SW480 (cell line): ENCODE results near the gene FAM171A2.
"Not testable (repeated sequence)": the region's sequence is repeated elsewhere in the genome, so short reads cannot be mapped to it uniquely, and the experiment has no call there.

Source experiments
- DNase-seq: peaks from one replicate; pipeline ENCODE4 v3.0.0-alpha.2; 2016; ENCODE audit warnings: low spot score

The FAM171A2 gene

DNA sequence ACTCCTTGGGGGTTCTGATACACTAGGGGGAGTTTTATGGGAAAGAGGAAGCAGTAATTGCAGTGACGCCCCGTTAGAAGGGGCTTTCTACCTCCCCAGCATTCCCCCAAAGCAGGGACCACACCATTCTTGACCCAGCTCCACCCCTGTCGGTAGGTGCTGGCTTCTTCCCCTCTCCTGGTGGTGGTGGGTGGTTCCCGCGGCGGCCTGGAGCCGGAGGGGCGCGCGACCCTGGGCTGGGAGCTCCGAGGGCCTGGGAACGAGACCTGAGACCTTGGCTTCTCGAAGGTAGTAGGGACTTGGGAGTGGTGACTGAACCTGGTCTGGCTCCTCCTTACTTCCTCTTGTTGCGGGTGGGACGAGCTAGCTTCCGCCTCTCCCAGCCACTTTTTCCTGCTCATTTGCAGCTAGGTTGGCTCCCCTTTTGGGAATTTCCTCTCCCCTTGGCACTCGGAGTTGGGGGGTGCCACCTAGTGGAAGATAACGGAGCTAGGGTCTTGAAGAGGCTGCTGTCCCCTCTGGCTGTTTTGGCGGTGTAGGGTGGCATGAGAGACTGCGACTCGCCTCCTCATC, 18.1 kb downstream of the FAM171A2 start:
- peak; percentile 79 for DNase-seq

DNA sequence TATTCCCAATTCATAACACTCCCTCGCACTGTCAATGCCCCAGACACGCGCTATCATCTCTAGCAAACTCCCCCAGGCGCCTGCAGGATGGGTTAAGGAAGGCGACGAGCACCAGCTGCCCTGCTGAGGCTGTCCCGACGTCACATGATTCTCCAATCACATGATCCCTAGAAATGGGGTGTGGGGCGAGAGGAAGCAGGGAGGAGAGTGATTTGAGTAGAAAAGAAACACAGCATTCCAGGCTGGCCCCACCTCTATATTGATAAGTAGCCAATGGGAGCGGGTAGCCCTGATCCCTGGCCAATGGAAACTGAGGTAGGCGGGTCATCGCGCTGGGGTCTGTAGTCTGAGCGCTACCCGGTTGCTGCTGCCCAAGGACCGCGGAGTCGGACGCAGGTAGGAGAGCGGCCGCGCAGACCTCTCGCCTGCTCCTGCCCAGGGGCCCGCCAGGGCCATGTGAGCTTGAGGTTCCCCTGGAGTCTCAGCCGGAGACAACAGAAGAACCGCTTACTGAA, 18.7 kb downstream of the FAM171A2 start, which contains the start of gene GRN:
GRN (plus strand) TSS at position 364 of the 515 bp plus-strand sequence. CDS start 3,863 bp downstream, outside the sequence.
- DNase-seq, result peak; percentile 99

DNA sequence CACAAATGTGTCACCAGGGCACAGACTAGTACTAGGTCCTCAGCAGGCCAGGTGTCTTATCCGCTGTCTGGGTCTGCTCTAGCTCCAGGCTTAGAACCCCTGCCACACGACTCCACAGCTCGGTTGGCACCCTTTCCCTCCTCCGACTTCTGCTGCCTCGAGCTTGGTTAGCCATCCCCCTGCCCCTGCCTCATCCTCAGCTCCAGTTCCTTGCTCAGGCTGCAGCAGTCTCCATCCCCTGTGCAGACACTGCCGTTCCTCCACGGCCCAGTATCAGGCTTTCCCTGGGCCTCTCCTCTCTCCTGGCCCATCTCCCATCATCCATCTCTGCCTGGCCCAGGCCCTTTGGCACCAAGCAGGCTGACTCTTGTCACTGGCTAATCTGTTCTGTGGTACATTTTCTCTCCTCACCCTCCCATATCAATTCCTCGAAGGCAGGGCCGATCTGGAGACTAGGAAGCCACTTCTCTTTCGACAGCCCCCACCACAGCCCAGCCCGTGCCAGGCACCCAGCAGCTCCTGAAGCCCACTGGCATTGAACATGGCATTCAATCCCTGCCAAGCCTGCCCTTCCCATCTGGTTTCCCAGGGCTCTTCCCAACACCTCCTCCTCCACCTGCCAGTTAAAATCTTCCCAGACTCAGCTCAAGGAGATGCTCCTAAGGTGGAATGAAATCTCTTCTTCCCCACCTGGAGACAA, 20.0 kb downstream of the FAM171A2 start:
- DNase-seq, result no peak

DNA sequence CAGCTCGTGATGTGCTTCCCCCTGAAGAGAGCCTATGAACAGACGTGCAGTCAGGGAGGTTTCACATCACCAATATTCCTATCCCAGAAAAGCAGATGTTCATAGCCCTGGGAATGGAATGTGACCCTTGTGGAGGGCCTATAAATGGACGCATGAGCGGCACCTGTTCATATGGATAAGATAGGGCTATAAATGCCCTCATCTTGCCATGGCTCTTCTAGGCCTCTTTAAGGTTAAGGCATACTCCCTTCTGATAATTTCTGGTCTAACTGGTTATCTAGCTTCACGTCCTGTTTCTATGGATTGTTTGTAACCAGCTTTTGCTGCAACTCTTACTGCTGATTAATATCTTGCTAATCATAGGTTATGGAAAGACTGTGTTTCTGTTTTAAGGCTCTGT, 23.1 kb downstream of the FAM171A2 start:
- DNase-seq, result not testable (repeated sequence)

DNA sequence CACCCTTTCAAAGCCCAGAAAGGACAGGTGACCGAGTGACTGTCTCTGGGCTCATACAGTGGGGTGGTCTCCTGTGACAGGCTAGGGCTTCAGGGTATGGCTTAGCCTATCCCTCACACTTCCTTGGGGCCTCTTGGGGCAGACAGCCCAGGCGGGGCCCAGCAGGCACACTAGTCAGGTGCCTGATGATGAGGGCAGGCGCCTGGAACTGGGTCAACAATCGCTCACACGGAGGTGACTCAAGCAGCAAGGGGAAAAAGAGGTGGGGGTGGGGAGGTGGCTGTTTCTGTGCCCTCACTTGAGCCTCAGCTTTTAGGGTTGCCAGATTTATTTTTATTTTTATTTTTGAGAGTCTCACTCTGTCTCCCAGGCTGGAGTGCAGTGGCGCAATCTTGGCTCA, 25.0 kb downstream of the FAM171A2 start:
- no peak for DNase-seq

DNA sequence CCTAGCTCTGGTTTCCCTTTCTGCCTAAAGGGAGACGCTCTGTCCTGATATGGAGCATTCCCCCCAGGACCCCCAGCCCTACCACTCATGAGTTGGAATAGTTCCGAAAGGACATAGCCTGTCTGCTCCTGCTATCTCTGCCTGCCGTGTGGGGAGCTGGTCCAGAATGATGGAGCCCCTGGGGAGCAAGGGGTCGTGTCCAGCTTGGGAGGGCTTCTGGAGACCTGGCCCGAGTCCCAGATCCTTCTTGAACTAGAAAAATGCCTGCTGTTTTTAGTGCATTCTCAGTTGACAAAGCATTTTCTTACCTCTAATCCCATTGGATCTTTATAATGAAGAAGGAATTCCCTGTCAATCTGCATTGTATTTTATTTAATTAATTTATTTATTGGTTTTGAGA, 27.7 kb downstream of the FAM171A2 start:
- no peak for DNase-seq

DNA sequence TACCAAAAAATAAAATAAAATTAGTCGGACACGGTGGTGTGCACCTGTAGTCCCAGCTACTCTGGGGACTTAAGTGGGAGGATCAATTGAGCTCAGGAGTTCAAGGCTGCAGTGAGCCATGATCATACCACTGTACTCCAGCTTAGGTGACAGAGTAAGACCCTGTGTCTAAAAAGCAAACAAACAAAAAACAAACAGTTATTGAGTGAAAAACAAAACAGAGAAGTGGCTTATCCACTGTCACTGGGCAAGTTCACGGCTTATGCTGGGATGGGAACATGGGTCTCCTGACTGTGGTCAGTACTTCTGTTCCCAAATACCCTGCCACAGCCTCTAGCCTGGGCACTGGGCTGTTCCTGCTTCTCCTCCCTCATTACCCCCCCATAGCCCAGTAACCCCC, 28.1 kb downstream of the FAM171A2 start:
- no peak for DNase-seq

DNA sequence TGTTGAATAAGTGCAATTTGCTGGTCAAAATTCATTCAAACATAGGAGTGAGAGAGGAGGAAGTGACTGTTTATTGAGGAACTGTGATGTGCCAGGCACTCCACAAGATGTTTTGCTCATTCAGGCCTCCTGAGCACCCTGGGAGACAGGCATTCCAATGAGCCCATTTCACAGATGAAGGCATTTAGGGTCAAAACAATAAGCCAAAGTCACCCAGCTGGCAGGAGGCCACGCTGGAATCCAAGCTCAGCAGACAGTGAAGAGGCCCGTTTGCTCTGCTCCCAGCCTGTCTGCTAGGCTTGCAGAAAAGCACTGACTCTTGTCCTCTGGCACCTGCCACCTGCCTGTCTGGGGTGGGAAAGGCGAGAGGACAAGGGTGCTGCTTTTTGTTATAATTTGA, 28.9 kb downstream of the FAM171A2 start:
- no peak for DNase-seq

DNA sequence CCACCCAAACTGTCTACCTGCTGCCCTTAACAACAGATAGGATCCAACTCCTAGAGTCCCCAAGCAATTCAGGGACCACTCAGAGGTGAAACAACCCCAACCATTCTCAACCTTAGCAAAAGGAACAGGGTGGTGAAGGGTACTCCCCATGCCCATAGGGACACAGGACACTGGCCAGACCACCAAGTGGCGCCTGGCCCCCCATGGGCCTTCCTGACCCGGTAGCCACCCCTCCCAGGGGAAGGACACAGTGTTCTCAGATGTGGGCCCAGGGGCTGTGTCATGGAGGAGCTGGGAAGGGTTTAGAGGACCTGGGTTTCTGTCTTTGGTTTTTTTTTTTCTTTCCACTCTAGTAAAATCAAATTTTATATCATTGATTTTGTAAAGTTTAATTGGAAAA, 29.3 kb downstream of the FAM171A2 start:
- DNase-seq, result no peak

DNA sequence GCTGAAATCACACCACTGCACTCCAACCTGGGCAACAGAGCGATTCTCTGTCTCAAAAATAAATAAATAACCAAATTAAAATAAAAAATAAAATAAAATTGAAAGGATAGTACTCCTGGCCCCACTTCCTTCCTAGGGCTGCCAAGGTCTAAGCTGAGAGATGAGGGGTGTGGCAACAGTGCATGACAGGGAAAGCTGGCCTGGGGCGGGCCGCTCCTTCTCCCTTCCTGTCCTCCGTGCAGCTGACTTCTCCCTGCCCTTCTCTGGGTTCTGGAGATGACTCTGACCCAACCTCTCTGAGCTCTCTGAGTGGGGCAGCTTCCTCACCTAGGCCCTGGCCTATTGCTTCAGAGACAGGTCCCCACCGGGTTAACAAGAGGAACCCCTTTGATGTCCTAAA, 30.3 kb downstream of the FAM171A2 start:
- DNase-seq, result no peak

DNA sequence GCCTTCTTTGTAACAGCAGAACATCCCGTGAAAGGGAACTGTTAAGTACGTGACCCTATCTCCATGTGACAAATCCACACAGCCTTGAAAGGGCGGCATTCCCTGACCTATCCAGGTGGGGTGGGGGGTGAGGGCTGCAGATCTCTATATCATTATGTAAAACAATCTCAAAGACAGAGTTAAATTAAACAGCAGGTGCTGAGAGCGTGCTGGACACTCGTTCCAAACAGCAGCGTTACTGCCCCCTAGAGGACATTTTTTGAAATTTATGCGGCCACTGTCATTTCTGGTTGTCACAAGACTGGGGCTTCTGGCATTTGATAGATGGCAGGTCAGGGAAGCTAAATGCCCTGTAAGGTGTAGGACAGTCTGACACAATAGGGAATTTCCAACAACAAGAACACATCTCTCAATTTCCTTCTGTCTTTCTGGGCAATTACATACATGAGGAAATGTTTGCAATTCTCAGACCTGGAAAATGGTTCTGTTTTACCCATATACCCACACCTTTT, 32.3 kb downstream of the FAM171A2 start:
- peak; percentile 79 for DNase-seq

DNA sequence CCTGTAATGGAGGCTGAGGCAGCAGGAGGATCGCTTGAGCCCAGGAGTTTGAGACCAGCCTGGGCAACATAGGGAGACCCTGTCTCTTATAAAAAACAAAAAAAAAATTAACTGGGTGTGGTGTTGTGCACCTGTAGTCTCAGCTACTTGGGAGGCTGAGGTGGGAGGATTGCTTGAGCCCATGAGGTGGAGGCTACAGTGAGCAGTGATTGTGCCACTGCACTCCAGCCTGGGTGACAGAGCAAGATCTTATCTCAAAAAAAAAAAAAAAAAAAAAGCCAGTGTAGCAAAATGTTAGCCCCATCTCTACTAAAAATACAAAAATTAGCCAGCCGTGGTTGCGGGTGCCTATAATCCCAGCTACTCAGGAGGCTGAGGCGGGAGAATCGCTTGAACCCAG, 33.4 kb downstream of the FAM171A2 start:
- not testable (repeated sequence) for DNase-seq

DNA sequence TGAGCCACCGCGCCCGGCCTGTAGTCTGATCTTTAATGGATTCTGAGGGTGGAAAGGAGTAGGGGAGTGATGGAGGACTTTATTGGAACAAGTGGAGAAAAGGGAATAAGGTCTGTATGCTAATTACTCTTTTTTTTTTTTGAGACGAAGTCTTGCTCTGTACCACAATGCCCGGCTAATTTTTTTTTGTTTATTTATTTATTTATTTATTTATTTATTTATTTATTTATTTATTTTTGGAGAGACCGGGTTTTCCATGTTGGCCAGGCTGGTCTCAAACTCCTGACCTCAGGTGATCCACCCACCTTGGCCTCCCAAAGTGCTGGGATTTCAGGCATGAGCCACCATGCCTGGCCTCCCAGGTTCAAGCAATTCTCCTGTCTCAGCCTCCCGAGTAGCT, 34.1 kb downstream of the FAM171A2 start:
- not testable (repeated sequence) for DNase-seq

DNA sequence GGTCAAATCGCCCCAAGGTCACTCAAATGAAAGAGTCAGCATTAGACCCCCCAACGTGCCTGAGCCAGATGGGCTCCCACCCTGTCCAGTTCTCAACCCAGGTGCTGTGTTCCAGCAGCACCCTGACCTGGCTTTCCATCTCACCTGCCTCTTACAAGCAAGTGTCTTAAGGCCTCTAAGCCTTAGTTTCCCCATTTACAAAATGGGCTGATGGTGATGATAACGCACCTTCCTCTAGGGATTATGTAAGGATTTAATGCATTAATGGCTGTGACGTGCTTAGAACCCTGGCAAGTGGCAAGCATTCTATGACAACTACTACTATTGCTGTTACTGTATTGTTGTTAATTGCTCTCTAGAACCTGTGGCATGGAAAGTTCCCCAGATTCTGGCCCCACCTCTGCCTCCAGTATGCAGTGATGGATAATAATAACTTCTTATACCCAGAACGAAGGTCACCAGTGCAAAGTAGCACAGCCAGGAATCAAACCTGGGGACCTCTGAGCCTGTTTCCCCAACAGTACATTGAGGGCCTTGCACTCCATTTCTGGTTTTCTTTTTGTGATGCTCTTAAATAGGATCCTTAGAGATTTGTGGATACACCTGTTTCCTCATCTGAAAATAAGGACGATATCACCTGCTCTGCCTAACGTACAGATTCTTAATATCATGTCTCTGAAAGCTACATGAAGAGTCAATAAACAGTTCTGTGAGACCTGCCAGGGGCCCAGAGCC, 35.8 kb downstream of the FAM171A2 start:
- no peak for DNase-seq

DNA sequence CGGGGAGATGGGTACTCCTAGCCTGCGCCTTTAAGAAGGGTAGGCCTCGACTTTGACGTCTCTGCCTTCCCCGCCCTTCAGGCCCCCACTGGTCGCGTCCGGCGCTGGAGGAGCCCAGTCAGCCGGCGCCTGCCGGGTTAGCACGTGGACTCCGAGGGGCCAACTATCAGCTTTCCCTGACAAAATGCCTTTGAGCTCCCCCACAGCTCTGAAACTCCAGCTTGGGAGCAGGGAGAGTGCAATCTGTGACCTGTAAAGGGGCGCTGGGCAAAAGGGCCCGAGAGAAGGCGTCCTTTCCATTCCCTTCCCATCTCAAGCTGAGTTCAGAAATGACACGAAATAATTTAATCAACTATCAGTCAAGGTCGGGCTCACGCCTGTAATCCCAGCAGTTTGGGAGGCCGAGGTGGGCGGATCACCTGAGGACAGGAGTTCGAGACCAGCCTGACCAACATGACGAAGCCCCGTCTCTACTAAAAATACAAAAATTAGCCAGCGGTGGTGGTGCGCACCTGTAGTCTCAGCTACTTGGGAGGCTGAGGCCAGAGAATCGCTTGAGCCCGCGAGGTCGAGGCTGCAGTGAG, 36.7 kb downstream of the FAM171A2 start:
- peak; percentile 97 for DNase-seq

DNA sequence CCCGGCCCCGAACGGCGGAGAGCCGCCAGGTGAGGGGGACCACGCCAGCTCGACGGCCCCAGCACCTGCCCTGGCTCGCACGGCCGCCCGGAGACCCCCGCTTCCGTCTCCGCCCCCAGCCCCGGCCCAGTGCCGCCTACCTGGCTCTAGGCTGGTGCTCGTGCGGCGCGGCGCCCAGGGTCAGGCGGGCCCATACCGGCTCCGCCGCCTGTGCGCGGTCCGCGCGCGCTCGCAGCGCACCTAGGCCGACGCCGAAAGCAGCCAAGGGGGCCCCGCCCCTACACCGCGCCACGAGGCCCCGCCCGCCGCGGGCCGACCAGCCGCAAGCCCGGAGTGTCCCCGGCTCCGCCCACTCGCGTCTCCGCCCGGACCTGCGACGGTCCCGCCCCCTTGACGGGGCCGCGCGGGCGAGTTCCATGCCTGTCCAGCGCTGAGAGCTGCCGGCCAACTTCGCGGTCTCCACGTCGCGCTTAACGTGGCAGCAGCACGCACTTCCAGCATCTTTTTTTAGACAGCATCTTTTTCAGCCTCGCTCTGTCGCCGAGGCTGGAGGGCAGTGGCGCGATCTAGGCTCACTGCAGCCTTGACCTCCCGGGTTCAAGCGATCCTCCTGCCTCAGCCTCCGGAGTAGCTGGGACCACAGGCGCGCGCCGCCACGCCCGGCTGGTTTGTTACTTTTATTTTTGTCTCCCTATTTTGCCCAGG, 38.9 kb downstream of the FAM171A2 start, which contains the start of gene SLC25A39:
SLC25A39 (minus strand) TSS at position 253 of the 705 bp plus-strand sequence. CDS start 1,261 bp downstream, outside the sequence.
- peak; percentile 88 for DNase-seq

DNA sequence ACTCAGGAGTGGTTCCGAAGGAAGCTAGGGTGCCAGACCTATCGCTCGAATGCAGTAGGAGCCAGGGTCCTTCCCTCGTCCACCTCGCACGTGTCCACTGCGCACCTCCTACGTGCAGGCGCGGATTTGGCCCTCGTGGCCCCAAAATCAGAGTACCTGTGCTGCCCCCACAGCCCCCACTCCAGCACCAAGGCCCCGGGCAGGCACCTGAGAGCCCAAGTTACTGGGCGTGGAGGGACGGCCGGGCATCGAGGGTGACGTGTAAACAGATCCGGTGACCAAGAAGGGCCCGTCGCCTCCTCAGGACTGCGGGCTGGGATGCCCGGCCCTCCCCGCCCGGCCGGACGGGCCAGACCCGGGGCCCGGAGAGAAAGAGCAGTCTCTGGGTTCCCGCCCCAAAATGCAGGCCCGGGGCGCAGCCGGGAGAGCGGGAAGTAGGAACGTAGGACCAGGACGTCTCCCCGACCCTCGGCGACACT, 39.5 kb downstream of the FAM171A2 start:
- peak; percentile 32 for DNase-seq

DNA sequence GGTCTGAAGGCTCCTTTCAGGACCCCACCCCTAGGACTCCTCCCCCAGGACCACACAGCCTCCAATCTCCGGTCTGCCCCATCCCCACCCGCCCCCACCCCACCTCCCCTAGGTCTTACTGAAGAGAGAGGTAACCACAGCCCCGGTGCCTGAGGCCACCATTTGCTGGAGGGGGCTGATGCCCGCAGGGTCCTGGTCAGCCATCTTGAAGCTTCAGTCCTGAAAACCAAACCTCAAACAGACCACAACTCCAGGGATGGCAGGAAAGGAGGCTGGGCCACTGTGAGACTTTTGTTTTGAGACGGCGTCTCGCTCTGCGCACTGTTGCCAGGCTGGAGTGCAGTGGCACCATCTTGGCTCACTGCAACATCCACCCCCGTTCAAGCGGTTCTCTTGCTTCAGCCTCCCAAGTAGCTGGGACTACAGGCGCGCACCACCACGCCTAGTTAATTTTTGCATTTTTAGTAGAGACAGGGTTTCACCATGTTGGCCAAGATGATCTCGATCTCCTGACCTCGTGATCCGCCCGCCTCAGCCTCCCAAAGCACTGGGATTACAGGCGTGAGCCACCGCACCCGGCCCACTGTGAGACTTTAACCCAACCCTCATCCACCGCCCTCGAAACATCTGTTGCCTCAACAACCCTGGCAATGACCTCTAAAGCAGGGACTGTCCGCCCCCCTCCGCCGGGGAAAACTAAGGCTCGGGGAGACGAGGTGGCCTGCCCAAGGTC, 40.1 kb downstream of the FAM171A2 start:
- DNase-seq, result no peak

DNA sequence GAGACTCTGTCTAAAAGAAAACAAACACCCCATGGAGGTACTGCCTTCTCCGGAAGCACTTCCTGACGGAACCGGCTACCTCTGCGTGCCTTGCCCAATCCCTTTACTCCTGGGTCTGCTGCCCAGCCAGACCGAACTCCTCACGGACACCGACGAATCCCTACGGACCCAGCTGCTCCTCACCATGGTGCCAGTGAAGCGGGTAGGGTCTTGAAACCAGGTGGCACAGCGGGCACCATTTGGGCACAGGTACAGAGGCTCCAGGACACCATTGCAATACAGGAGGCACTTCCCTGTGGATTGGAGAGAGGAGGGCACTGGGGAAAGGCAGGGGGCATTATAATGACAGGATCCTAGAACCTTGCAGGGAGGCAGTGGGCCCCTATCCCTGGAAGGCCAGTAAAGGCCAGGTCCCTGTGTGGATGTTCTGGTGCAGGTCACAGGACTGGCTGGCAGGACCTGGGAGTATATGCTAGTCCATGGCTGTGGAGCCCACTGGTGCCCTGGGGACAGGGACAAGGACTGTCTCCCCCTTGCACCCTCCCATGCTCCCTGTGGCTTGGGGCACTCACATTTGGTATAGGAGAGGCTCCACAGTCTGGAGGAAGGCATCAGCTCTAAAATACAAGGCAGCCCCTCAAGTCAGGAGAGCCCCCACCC, 41.3 kb downstream of the FAM171A2 start:
- no peak for DNase-seq
